HG03378 (cell line): ENCODE results near the gene CEP112.

Experiments used
- ATAC-seq: cut with Tn5 transposase; IDR thresholded peaks from one replicate; pipeline ENCODE4 v1.9.1; 2021; ENCODE audit warnings: mild to moderate bottlenecking, moderate library complexity; ENCODE audit not compliant: unreplicated experiment

CEP112 gene

GRCh38 chr17:65618516-65618915 is 573.4 kb downstream of the CEP112 start:
- ATAC-seq = no peak

- ATAC-seq = no peak
Measured at GRCh38 chr17:65617496-65617895, 574.4 kb downstream of the CEP112 start.

GRCh38 chr17:65609749-65610148 is 582.2 kb downstream of the CEP112 start:
- ATAC-seq = no peak

GRCh38 chr17:65609286-65609685 is 582.6 kb downstream of the CEP112 start:
- ATAC-seq = no peak

- ATAC-seq = no peak
Measured at GRCh38 chr17:65604070-65604469, 587.9 kb downstream of the CEP112 start.

GRCh38 chr17:65601881-65602280 is 590.1 kb downstream of the CEP112 start:
- no peak for ATAC-seq

GRCh38 chr17:65601145-65601544 is 590.8 kb downstream of the CEP112 start:
- ATAC-seq = no peak

- no peak for ATAC-seq
Measured at GRCh38 chr17:65600518-65600917, 591.4 kb downstream of the CEP112 start.

- no peak for ATAC-seq
Measured at GRCh38 chr17:65599650-65600049, 592.3 kb downstream of the CEP112 start.

- no peak for ATAC-seq
Measured at GRCh38 chr17:65598746-65599145, 593.2 kb downstream of the CEP112 start.

GRCh38 chr17:65595071-65595656 is 596.8 kb downstream of the CEP112 start:
- no peak for ATAC-seq

GRCh38 chr17:65593855-65594845 is 597.8 kb downstream of the CEP112 start:
- no peak for ATAC-seq

- ATAC-seq = no peak
Measured at GRCh38 chr17:65593092-65593854, 598.7 kb downstream of the CEP112 start.

- ATAC-seq = no peak
Measured at GRCh38 chr17:65592125-65592965, 599.6 kb downstream of the CEP112 start.

GRCh38 chr17:65589321-65589720 is 602.6 kb downstream of the CEP112 start:
- no peak for ATAC-seq

GRCh38 chr17:65588181-65588808 is 603.6 kb downstream of the CEP112 start:
- no peak for ATAC-seq

- no peak for ATAC-seq
Measured at GRCh38 chr17:65587534-65588180, 604.3 kb downstream of the CEP112 start.

GRCh38 chr17:65586899-65587298 is 605.0 kb downstream of the CEP112 start:
- ATAC-seq = no peak
